B cell (primary cell): ENCODE measurements around the gene OGT. TPM values are rescaled to one million over a fixed set of nuclear protein-coding genes. Genes with fewer than 3 reads are reported as not detected.

ENCODE experiments used
- ATAC-seq: fragments of 200-7000 bp; cut with Tn5 transposase; one replicate; pipeline ENCODE4 v1.10.0; 2021; ENCODE audit warnings: low read depth, mild to moderate bottlenecking, moderate number of reproducible peaks, moderate library complexity
- CTCF ChIA-PET: fragments of 350-600 bp; sonication (Branson Sonifier 250); formaldehyde crosslinking; loops from one replicate; lab custom pipeline; 2021; ENCODE audit warnings: antibody characterized with exemption, inconsistent platforms; lab: Charles Lee
- POLR2A ChIA-PET: fragments of 350-600 bp; sonication (Branson Sonifier 250); formaldehyde crosslinking; loops from one replicate; lab custom pipeline; 2021; ENCODE audit warnings: antibody characterized with exemption; lab: Charles Lee
- DNase-seq: peaks from one replicate; pipeline ENCODE4 v3.0.0; 2013
- H2AFZ ChIP-seq: 2 replicates; pipeline ENCODE4 v1.6.1; 2012; ENCODE audit warnings: mild to moderate bottlenecking, low read depth, low read length; ENCODE audit not compliant: insufficient read depth, poor library complexity, severe bottlenecking
- H3K27ac ChIP-seq, 2 donors: 1 replicate in 1 of 2; 2 replicates in 1 of 2; pipeline ENCODE4 v1.5.1; 2012 to 2013; ENCODE audit warnings: low read length in 2 of 2, mild to moderate bottlenecking in 2 of 2, moderate library complexity in 1 of 2
- H3K27me3 ChIP-seq, 4 experiments: fragments of 200-600 bp in 1 of 4; sonication (generic) in 1 of 4; replicated peaks in 1 of 4; 1 replicate in 2 of 4; 2 replicates in 2 of 4; pipeline versions ENCODE4 v1.6.1 to v1.7.0; 2013 to 2016; ENCODE audit warnings: low read length in 3 of 4, mild to moderate bottlenecking in 2 of 4, mixed read lengths in 1 of 4, moderate library complexity in 1 of 4; ENCODE audit not compliant: insufficient read depth in 4 of 4, control insufficient read depth in 3 of 4; ENCODE audit errors: control extremely low read depth in 1 of 4
- H3K36me3 ChIP-seq, 2 experiments: replicated peaks in 1 of 2; 1 replicate in 1 of 2; 2 replicates in 1 of 2; pipeline versions ENCODE4 v1.6.1 to v1.7.1; 2013; ENCODE audit warnings: low read length in 1 of 2; ENCODE audit not compliant: insufficient read depth in 2 of 2, control insufficient read depth in 1 of 2; ENCODE audit errors: control extremely low read depth in 1 of 2, extremely low read depth in 1 of 2
- H3K4me1 ChIP-seq, 2 donors: fragments of 200-600 bp in 1 of 2; sonication (generic) in 1 of 2; 1 replicate in 1 of 2; 2 replicates in 1 of 2; pipeline versions ENCODE4 v1.5.1 to v1.6.1; 2013 to 2017; ENCODE audit warnings: low read length in 2 of 2; ENCODE audit not compliant: control insufficient read depth in 2 of 2, insufficient read depth in 2 of 2
- H3K4me2 ChIP-seq: replicated peaks from 2 replicates; pipeline ENCODE3; 2012; ENCODE audit warnings: mild to moderate bottlenecking, low read depth, low read length; ENCODE audit not compliant: poor library complexity, severe bottlenecking
- H3K4me3 ChIP-seq, 5 experiments: fragments of 200-600 bp in 1 of 5; sonication (generic) in 1 of 5; 1 replicate in 3 of 5; 2 replicates in 2 of 5; pipeline versions ENCODE4 v1.5.1 to v1.7.0; 2011 to 2016; ENCODE audit warnings: low read length in 4 of 5, mild to moderate bottlenecking in 4 of 5, low read depth in 2 of 5, control low read depth in 1 of 5, moderate library complexity in 1 of 5; ENCODE audit not compliant: insufficient read depth in 1 of 5; ENCODE audit errors: control extremely low read depth in 1 of 5, extremely low read depth in 1 of 5
- H3K79me2 ChIP-seq: fragments of 200-600 bp; sonication (generic); one replicate; pipeline ENCODE4 v1.6.0; 2016; ENCODE audit warnings: low read length; ENCODE audit not compliant: control insufficient read depth, insufficient read depth
- H3K9ac ChIP-seq: fragments of 200-600 bp; sonication (generic); 2 replicates; pipeline ENCODE4 v1.6.1; 2017; ENCODE audit warnings: mild to moderate bottlenecking, low read length, moderate library complexity
- H3K9me3 ChIP-seq, 3 donors: one replicate each; pipeline versions ENCODE4 v1.6.1 to v1.7.1; 2013; ENCODE audit warnings: low read length in 2 of 3; ENCODE audit not compliant: control insufficient read depth in 2 of 3, insufficient read depth in 1 of 3; ENCODE audit errors: control extremely low read depth in 1 of 3
- H4K20me1 ChIP-seq: 2 replicates; pipeline ENCODE4 v1.6.0; 2012; ENCODE audit warnings: mild to moderate bottlenecking, low read length; ENCODE audit not compliant: insufficient read depth, control insufficient read depth, poor library complexity, severe bottlenecking
- H3K27ac Mint-ChIP-seq: one replicate; pipeline ENCODE4 v1.8.0; 2021; ENCODE audit warnings: mixed read lengths
- H3K27me3 Mint-ChIP-seq: one replicate; pipeline ENCODE4 v1.8.0; 2021; ENCODE audit warnings: mixed read lengths
- H3K4me1 Mint-ChIP-seq: one replicate; pipeline ENCODE4 v1.8.0; 2021; ENCODE audit warnings: mixed read lengths
- H3K4me3 Mint-ChIP-seq: one replicate; pipeline ENCODE4 v1.8.0; 2021; ENCODE audit warnings: mixed read lengths
- H3K9me3 Mint-ChIP-seq: one replicate; pipeline ENCODE4 v1.8.0; 2022; ENCODE audit warnings: mixed read lengths; ENCODE audit not compliant: insufficient read depth
- EZH2 ChIP-seq: IDR thresholded peaks from 2 replicates; pipeline ENCODE4 v1.6.1; 2012; ENCODE audit warnings: borderline replicate concordance, low read depth, mild to moderate bottlenecking, moderate library complexity, low read length; ENCODE audit not compliant: insufficient read depth, poor library complexity, severe bottlenecking
- WGBS: methylation state at CpG from one replicate; pipeline ENCODE4 v1.1.5; 2013; ENCODE audit warnings: missing lambda C conversion rate; ENCODE audit not compliant: insufficient coverage; 5-methylcytosine and 5-hydroxymethylcytosine counted together
- intact Hi-C: fragments of 100-400 bp; cut with micrococcal nuclease; formaldehyde crosslinking; loops from one replicate; pipeline ENCODE4 v1.10.0; 2022
- polyA plus RNA-seq: library from polyadenylated mRNA; depleted of rRNA; stranded (reverse); fragments of >200 nt; gene quantifications from 2 replicates; pipeline ENCODE4 v1.2.3, GENCODE V29; 2012
- total RNA-seq, 2 donors: library from RNA; stranded (reverse); fragments of 120-200 nt in 1 of 2; gene quantifications; 1 replicate in 1 of 2; 2 replicates in 1 of 2; pipeline versions ENCODE4 v1.2.3 to v1.2.4, GENCODE V29; 2013 to 2022
- TF ChIP-seq, protein P1 (sequence below): fragments of 200-600 bp; IDR thresholded peaks from one replicate; pipeline ENCODE4 v1.8.0; 2022; ENCODE audit warnings: antibody characterized with exemption, mild to moderate bottlenecking

Gene OGT
- total and polyA plus RNA-seq, 2 donors (not counting 1 experiment from before 2014, with no cell fraction given), result 235 to 307 TPM

- H3K4me1 Mint-ChIP-seq, result no peaks in the 10 kb centered on the region
- Histone ChIP-seq H3K9me3 (peaks cover 0 to 2% (median 0%) of the 10 kb centered on the region in 3 donors), H3K27ac (no peak overlapping the region), H3K27me3 (no peaks in the 10 kb centered on the region), H3K79me2 (no peaks in the 10 kb centered on the region), H3K4me2 (no peak overlapping the region), H4K20me1 (peaks cover 10% of the 10 kb centered on the region), H3K9ac (no peak overlapping the region), H3K4me3 (no peak overlapping the region), H3K36me3 (peaks cover 1 to 16% of the 10 kb centered on the region in 2 experiments), H3K4me1 (no peaks in the 10 kb centered on the region), H2AFZ (no peak overlapping the region)
- no peak overlapping the region for H3K4me3 Mint-ChIP-seq
- ChIA-PET CTCF (no interaction called here), POLR2A (no interaction called here)
- no peaks in the 10 kb centered on the region for H3K27me3 Mint-ChIP-seq
- intact Hi-C loops, result no loop called here
- no peaks in the 10 kb centered on the region for H3K9me3 Mint-ChIP-seq
- 96% methylated on average over 16 of the region's 26 CpGs for WGBS
- ATAC-seq (no peak), DNase-seq (no peak)
- H3K27ac Mint-ChIP-seq, result no peak overlapping the region
- TF ChIP-seq EZH2, result no peak
- TF ChIP-seq, protein P1, sequence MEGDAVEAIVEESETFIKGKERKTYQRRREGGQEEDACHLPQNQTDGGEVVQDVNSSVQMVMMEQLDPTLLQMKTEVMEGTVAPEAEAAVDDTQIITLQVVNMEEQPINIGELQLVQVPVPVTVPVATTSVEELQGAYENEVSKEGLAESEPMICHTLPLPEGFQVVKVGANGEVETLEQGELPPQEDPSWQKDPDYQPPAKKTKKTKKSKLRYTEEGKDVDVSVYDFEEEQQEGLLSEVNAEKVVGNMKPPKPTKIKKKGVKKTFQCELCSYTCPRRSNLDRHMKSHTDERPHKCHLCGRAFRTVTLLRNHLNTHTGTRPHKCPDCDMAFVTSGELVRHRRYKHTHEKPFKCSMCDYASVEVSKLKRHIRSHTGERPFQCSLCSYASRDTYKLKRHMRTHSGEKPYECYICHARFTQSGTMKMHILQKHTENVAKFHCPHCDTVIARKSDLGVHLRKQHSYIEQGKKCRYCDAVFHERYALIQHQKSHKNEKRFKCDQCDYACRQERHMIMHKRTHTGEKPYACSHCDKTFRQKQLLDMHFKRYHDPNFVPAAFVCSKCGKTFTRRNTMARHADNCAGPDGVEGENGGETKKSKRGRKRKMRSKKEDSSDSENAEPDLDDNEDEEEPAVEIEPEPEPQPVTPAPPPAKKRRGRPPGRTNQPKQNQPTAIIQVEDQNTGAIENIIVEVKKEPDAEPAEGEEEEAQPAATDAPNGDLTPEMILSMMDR, result no peak
Observed at GRCh38 chrX:71579136-71579989, 46.5 kb downstream of the OGT start.

DNA sequence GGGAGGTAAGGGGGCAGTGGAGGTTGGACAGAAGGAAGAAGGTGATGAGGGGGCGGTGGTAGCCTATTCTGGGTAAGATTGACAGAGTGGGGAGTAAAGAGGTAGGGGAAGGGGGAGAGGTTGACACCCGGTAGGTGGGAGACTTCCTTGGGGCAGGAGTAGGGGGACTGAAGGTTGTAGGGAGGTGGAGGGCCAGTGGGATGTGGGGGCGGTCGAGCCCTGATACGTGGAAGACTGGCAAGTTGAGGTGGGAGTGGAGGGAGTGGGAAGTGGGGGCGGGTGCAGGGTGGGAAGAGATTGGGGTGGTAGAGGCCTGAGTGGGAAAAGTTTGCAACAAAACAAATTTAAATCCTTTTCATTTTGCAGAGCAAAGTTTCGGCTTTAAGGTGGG is 47.1 kb downstream of the OGT start:
- TF ChIP-seq, protein P1, result no peak
- no peak for TF ChIP-seq EZH2
- no peak overlapping the region for H2AFZ ChIP-seq
- CTCF ChIA-PET, result no interaction called here
- no peak for ATAC-seq
- Mint-ChIP-seq H3K4me1 (no peaks in the 10 kb centered on the region), H3K27me3 (no peaks in the 10 kb centered on the region), H3K9me3 (no peaks in the 10 kb centered on the region), H3K27ac (no peak overlapping the region), H3K4me3 (no peak overlapping the region)
- no peaks in the 10 kb centered on the region for H3K4me1 ChIP-seq
- no peaks in the 10 kb centered on the region for H3K79me2 ChIP-seq
- peaks cover 10% of the 10 kb centered on the region for H4K20me1 ChIP-seq
- 96% methylated on average over 4 of the region's 7 CpGs for WGBS
- DNase-seq, result no peak
- no peak overlapping the region for H3K4me3 ChIP-seq
- POLR2A ChIA-PET, result no interaction called here
- H3K27ac ChIP-seq, result no peak overlapping the region
- H3K4me2 ChIP-seq, result no peak overlapping the region
- H3K9me3 ChIP-seq, result peaks cover 0 to 2% (median 0%) of the 10 kb centered on the region in 3 donors
- peaks cover 1 to 11% of the 10 kb centered on the region in 2 experiments for H3K36me3 ChIP-seq
- H3K27me3 ChIP-seq, result no peaks in the 10 kb centered on the region
- intact Hi-C loops, result no loop called here
- H3K9ac ChIP-seq, result no peak overlapping the region
